GM12874 (cell line): Measurements from ENCODE around the gene HLA-DQB2.

Source experiments
- CTCF ChIP-seq: IDR thresholded peaks from 2 replicates; pipeline ENCODE4 v1.5.1; 2011; ENCODE audit warnings: low read depth, mild to moderate bottlenecking, control low read depth, low read length, moderate library complexity; ENCODE audit not compliant: insufficient read depth

HLA-DQB2 gene

DNA sequence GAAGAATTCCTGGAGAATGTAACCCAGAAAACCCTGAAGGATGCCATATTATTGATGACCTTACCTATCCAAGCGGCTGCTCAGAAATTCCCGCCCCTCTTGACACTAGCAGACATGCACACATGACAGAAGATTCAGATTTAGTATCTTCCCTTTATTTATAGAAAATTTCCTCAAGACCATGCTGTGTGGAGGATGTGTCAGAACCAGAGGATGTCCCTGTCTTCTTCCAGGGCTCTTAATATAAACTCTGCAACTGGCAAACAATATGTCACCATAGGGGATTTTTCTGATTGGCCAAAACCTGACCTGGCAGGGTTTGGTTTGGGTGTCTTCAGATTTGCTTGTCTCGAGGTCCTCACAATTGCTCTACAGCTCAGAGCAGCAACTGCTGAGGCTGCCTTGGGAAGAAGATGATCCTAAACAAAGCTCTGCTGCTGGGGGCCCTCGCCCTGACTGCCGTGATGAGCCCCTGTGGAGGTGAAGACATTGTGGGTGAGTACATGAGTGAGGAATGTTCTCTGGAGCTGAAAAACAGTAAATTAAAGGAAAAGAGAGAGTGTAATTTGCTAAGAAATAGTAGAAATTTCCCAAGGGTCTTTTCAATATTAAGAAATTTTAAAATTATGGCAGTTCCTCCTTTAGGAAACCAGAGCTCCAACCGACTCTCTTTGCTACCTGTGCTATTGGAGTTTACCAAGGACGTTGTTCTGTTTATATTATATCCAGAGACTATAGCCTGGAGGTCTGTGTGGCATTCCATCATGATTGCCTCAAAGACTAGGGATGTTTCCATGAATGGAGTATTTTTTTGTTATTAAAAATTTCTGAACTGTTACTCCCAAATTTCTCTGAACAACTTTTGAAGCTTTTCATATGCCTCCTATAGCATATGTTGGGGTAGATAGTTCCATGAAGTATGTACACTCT, 22.0 kb downstream of the HLA-DQB2 start, which contains the start of gene HLA-DQA2:
TSS of gene HLA-DQA2 (plus strand) at position 361 of the 930 bp plus-strand sequence. CDS start at position 414, 53 bp downstream.
- no peak for TF ChIP-seq CTCF

GRCh38 chr6:32738126-32738525, 25.2 kb downstream of the HLA-DQB2 start:
- no peak for TF ChIP-seq CTCF

GRCh38 chr6:32718879-32719278, 44.5 kb downstream of the HLA-DQB2 start:
- TF ChIP-seq CTCF: no peak

GRCh38 chr6:32716396-32716795, 46.9 kb downstream of the HLA-DQB2 start:
- TF ChIP-seq CTCF: no peak

GRCh38 chr6:32713241-32713640, 50.1 kb downstream of the HLA-DQB2 start:
- TF ChIP-seq CTCF: no peak

GRCh38 chr6:32709625-32710024, 53.7 kb downstream of the HLA-DQB2 start:
- no peak for TF ChIP-seq CTCF
